ENCODE results near the gene GTPBP1.

GRCh38 chr22:38755155-38755910 is 49.6 kb downstream of the GTPBP1 start:
- TF ChIP-seq CTCF (conservative IDR thresholded peaks at IDR 0.05) (no peak), EZH2 (IDR thresholded peaks at IDR 0.05; ENCODE audit: low read depth) (no peak)

All from PC-9 (cell line).